GM12878 (cell line): ENCODE data around the gene MRPS27. TPM values are rescaled to one million over a fixed set of nuclear protein-coding genes. Genes with fewer than 3 reads are reported as not detected.
"Not testable (repeated sequence)": the region's sequence is repeated elsewhere in the genome, so short reads cannot be mapped to it uniquely, and the experiment has no call there.

Experiments
- ATAC-seq: fragments of 200-7000 bp; cut with Tn5 transposase; 3 replicates; pipeline ENCODE4 v1.9.1; 2020; ENCODE audit warnings: mild to moderate bottlenecking, moderate library complexity
- BruUV-seq: library from RNA; stranded (reverse); fragments of 400-500 nt; replicated peaks from 2 replicates; lab custom pipeline; 2021; lab: Mats Ljungman, UMichigan
- CTCF ChIA-PET: fragments of 300-600 bp; sonication (Branson Sonifier 250); formaldehyde crosslinking; extraction: SDS; loops from one replicate; lab custom pipeline; 2021; ENCODE audit warnings: inconsistent platforms; lab: Yijun Ruan, JAX
- POLR2A ChIA-PET: fragments of 350-600 bp; formaldehyde crosslinking; extraction: SDS; loops from one replicate; lab custom pipeline; 2021; ENCODE audit warnings: inconsistent platforms; lab: Charles Lee
- RAD21 ChIA-PET: fragments of 300-600 bp; sonication (Branson Sonifier 250); formaldehyde crosslinking; loops from one replicate; lab custom pipeline; 2023; ENCODE audit warnings: antibody characterized with exemption; ENCODE audit not compliant: unreplicated experiment; lab: Charles Lee
- SMC1A ChIA-PET: fragments of 300-600 bp; sonication (Branson Sonifier 250); formaldehyde crosslinking; loops from one replicate; lab custom pipeline; 2023; ENCODE audit not compliant: unreplicated experiment, uncharacterized antibody; lab: Charles Lee
- DNase-seq: peaks from one replicate; pipeline ENCODE4 v3.0.0-alpha.2; 2011; ENCODE audit warnings: low read depth, low spot score
- FAIRE-seq: peaks from 3 replicates; lab custom pipeline; 2011; peaks lifted over from hg19 to GRCh38; lab: Jason Lieb, UNC
- H2AFZ ChIP-seq: 2 replicates; pipeline ENCODE4 v1.6.0; 2011; ENCODE audit warnings: low read depth, low read length, control low read depth; ENCODE audit not compliant: control insufficient read depth
- H3K27ac ChIP-seq: 2 replicates; pipeline ENCODE4 v1.5.1; 2011; ENCODE audit warnings: control low read depth; ENCODE audit not compliant: control insufficient read depth, insufficient read depth
- H3K27me3 ChIP-seq, 2 experiments: replicated peaks in 1 of 2; 2 replicates each; pipeline versions ENCODE4 v1.6.0 to v1.6.1; 2011; ENCODE audit warnings: low read length in 1 of 2; ENCODE audit not compliant: control insufficient read depth in 2 of 2, insufficient read depth in 2 of 2
- H3K36me3 ChIP-seq, 2 experiments: 2 replicates each; pipeline ENCODE4 v1.5.1; 2011; ENCODE audit warnings: low read length in 1 of 2; ENCODE audit not compliant: control insufficient read depth in 2 of 2, insufficient read depth in 2 of 2
- H3K4me1 ChIP-seq: 2 replicates; pipeline ENCODE4 v1.6.1; 2011; ENCODE audit warnings: mild to moderate bottlenecking, low read length, moderate library complexity, mixed read lengths; ENCODE audit not compliant: control insufficient read depth, insufficient read depth
- H3K4me2 ChIP-seq: 2 replicates; pipeline ENCODE4 v1.6.0; 2011; ENCODE audit warnings: control low read depth; ENCODE audit not compliant: control insufficient read depth, insufficient read depth
- H3K4me3 ChIP-seq: fragments of 200-600 bp; sonication (generic); 2 replicates; pipeline ENCODE4 v1.5.1; 2016
- H3K79me2 ChIP-seq: 2 replicates; pipeline ENCODE4 v1.6.0; 2011; ENCODE audit warnings: low read length; ENCODE audit not compliant: control insufficient read depth, insufficient read depth
- H3K9ac ChIP-seq: 2 replicates; pipeline ENCODE4 v1.8.0; 2011; ENCODE audit warnings: low read length, control low read depth, mixed read lengths; ENCODE audit not compliant: control insufficient read depth, insufficient read depth
- H3K9me3 ChIP-seq: replicated peaks from 3 replicates; pipeline ENCODE4 v1.5.1; 2011; ENCODE audit warnings: mild to moderate bottlenecking, low read length; ENCODE audit not compliant: control insufficient read depth, insufficient read depth
- H4K20me1 ChIP-seq: 2 replicates; pipeline ENCODE4 v1.6.0; 2011; ENCODE audit not compliant: control insufficient read depth, insufficient read depth
- WRNIP1 ChIP-seq: IDR thresholded peaks from 2 replicates; pipeline ENCODE4 v1.6.1; 2011; ENCODE audit warnings: low read depth, low read length, improper control_type of control experiment, borderline replicate concordance
- WGBS: methylation state at CpG from one replicate; pipeline ENCODE4 v1.1.6; 2016; ENCODE audit warnings: low lambda C conversion rate; ENCODE audit not compliant: insufficient replicate concordance, insufficient coverage; ENCODE audit errors: missing lambda C conversion rate; 5-methylcytosine and 5-hydroxymethylcytosine counted together
- in situ Hi-C: fragments of 300-500 bp; cut with MboI; formaldehyde crosslinking; loops from 9 replicates; pipeline ENCODE4 v1.14.3; 2018; ENCODE audit warnings: mixed read lengths
- intact Hi-C: fragments of 100-400 bp; cut with micrococcal nuclease; formaldehyde crosslinking; loops from one replicate; pipeline ENCODE4 v1.14.2; 2022; ENCODE audit not compliant: unreplicated experiment
- microRNA-seq: library from miRNA; unstranded; fragments of <30 nt; microRNA quantifications from one replicate; pipeline ENCODE4, GENCODE V29; 2018
- polyA plus RNA-seq, 11 experiments: library from polyadenylated mRNA; depleted of rRNA in 4 of 11; unstranded in 6 of 11; stranded (reverse) in 5 of 11; fragments of >200 nt; fragmentation: Nextera tagmentation in 4 of 11; fragmentation: Illumina TruSeq in 1 of 11; extraction: Ambion mirVana in 4 of 11; extraction: Trizol in 1 of 11; gene quantifications; 1 replicate in 1 of 11; 2 replicates in 10 of 11; pipeline versions ENCODE4 v1.2.1 to v1.2.3, GENCODE V29; 2011 to 2016; ENCODE audit warnings: inconsistent platforms in 2 of 11, missing spikeins in 2 of 11, low read depth in 1 of 11
- small RNA-seq: library from RNA; depleted of rRNA; stranded (forward); fragments of <200 nt; gene quantifications from one replicate; pipeline ENCODE3, GENCODE V24; 2014
- total RNA-seq, 4 experiments: library from RNA; depleted of rRNA in 3 of 4; stranded (reverse); fragments of >200 nt in 3 of 4; fragmentation: Illumina TruSeq in 1 of 4; extraction: Trizol in 1 of 4; gene quantifications; 2 replicates each; pipeline versions ENCODE4 v1.2.1 to v1.2.3, GENCODE V29; 2013 to 2021

The MRPS27 gene
- total and polyA plus RNA-seq, 10 of the 15 experiments (the other 5 are each of a cell fraction or from before 2014, with no cell fraction given): 61.0 to 128 (median 93.0) TPM

- H3K27ac ChIP-seq, H3K27me3 ChIP-seq, H2AFZ ChIP-seq, H3K9me3 ChIP-seq, H3K4me1 ChIP-seq, H3K4me3 ChIP-seq, intact Hi-C loops, H4K20me1 ChIP-seq, DNase-seq, H3K9ac ChIP-seq, H3K36me3 ChIP-seq, POLR2A ChIA-PET, in situ Hi-C loops, RAD21 ChIA-PET, BruUV-seq, H3K4me2 ChIP-seq, H3K79me2 ChIP-seq, FAIRE-seq: not testable (repeated sequence)
- WGBS: 49% methylated on average over 3 of the region's 3 CpGs
- ATAC-seq: 0 out of 3 replicates have a peak, but pooled peaks have one; percentile 15
- CTCF ChIA-PET: interaction anchor here (1.3 to 1.8 kb wide), 2 partner anchors 12 to 137 kb away, joined by 3 to 8 read pairs; no protein-coding TSS in a partner anchor
- SMC1A ChIA-PET: interaction anchor here (1.3 to 1.7 kb wide), 2 partner anchors 10 to 64 kb away, joined by 4 read pairs; no protein-coding TSS in a partner anchor
Measured at GRCh38 chr5:72171181-72171580, 148.9 kb downstream of the MRPS27 start.

DNA sequence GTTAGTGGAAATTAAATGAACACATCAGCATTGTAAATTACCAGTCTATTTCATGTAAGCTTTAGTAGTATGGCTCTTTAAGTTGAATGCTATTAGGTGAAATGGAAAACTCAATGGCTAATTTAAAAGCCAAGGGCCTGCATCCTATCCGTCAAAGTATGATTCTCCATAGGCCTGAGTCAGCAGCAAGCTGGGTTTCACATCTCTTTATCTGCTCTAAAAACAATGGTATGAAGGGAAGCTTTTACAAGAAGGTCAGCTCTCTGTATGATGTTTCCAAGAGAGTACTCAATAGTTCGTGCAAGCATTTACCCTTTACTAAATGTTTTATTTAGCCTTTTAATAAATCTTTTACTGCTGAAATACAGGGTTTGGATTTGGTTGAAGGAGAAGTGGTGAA is 149.9 kb downstream of the MRPS27 start:
- DNase-seq (no peak), ATAC-seq (no peak), FAIRE-seq (no peak)
- Histone ChIP-seq H3K36me3 (no peaks in the 10 kb centered on the region), H3K4me1 (no peaks in the 10 kb centered on the region; the same call in 1 of the 2 replicates), H2AFZ (no peak overlapping the region), H4K20me1 (no peaks in the 10 kb centered on the region), H3K9ac (no peak overlapping the region), H3K4me3 (no peak overlapping the region), H3K27me3 (peaks cover 0 to 1% of the 10 kb centered on the region in 2 experiments; a peak in 2 of 4 replicates), H3K79me2 (no peaks in the 10 kb centered on the region), H3K4me2 (no peak overlapping the region), H3K9me3 (no peaks in the 10 kb centered on the region), H3K27ac (no peak overlapping the region)
- WGBS: 37% methylated on average over 2 of the region's 2 CpGs
- ChIA-PET SMC1A (interaction anchor here (1.7 kb wide), 1 partner anchor 65 kb away, joined by 4 read pairs; no protein-coding TSS in a partner anchor), CTCF (interaction anchor here (1.3 to 1.8 kb wide), 2 partner anchors 11 to 138 kb away, joined by 3 to 8 read pairs; no protein-coding TSS in a partner anchor), RAD21 (no interaction called here), POLR2A (no interaction called here)
- in situ Hi-C loops: no loop called here
- intact Hi-C loops: no loop called here
- BruUV-seq: no TSS peak
- TF ChIP-seq WRNIP1: no peak

Small RNAs within 50 kb of the gene (microRNA-seq; reads per million reads assigned to microRNA genes)
- gene MIR4803: not detected

Small RNAs within 50 kb of the gene (small RNA-seq; reads per million reads assigned to genes)
- gene MIR4803: not detected
- gene RN7SL153P: not detected

Other genes starting within 250 kb of the MRPS27 start
- under 0.01 and 0.06 TPM in 2 replicates for gene MAP1B, start 212.8 kb downstream of the MRPS27 start, total RNA-seq (2014; rRNA removed)
- gene MAP1B, start 212.8 kb downstream of the MRPS27 start, total RNA-seq (2014; rRNA removed; fragmentation: Illumina TruSeq; extraction: Trizol): 0.04 and 0.09 TPM in 2 replicates
- 0.36 and 0.61 TPM in 2 replicates for gene MAP1B, start 212.8 kb downstream of the MRPS27 start, total RNA-seq (2021)
- gene MAP1B, start 212.8 kb downstream of the MRPS27 start, polyA plus RNA-seq (2011; rRNA removed): not detected in 2 replicates
- gene MAP1B, start 212.8 kb downstream of the MRPS27 start, polyA plus RNA-seq (2014; fragmentation: Illumina TruSeq; extraction: Trizol): 0.06 and 0.08 TPM in 2 replicates
- gene MAP1B, start 212.8 kb downstream of the MRPS27 start, polyA plus RNA-seq (2014; fragmentation: Nextera tagmentation; extraction: Ambion mirVana): under 1 TPM; 0.02 to 0.16 TPM
- gene MAP1B, start 212.8 kb downstream of the MRPS27 start, polyA plus RNA-seq (2014; rRNA removed): 0.03 and 0.05 TPM in 2 replicates
- gene MAP1B, start 212.8 kb downstream of the MRPS27 start, polyA plus RNA-seq (2016; fragmentation: Nextera tagmentation; extraction: Ambion mirVana): under 1 TPM; 0.62 to 0.81 TPM
- gene PTCD2, start 133 bp upstream of the MRPS27 start, total RNA-seq (2014; rRNA removed): 10.5 and 13.1 TPM in 2 replicates
- gene PTCD2, start 133 bp upstream of the MRPS27 start, total RNA-seq (2014; rRNA removed; fragmentation: Illumina TruSeq; extraction: Trizol): 8.7 and 9.9 TPM in 2 replicates
- gene PTCD2, start 133 bp upstream of the MRPS27 start, total RNA-seq (2021): 13.6 and 14.7 TPM in 2 replicates
- 14.8 and 17.9 TPM in 2 replicates for gene PTCD2, start 133 bp upstream of the MRPS27 start, polyA plus RNA-seq (2011; rRNA removed)
- 12.0 and 12.4 TPM in 2 replicates for gene PTCD2, start 133 bp upstream of the MRPS27 start, polyA plus RNA-seq (2014; fragmentation: Illumina TruSeq; extraction: Trizol)
- gene PTCD2, start 133 bp upstream of the MRPS27 start, polyA plus RNA-seq (2014; fragmentation: Nextera tagmentation; extraction: Ambion mirVana): 10 to 100 TPM in 1 of 2 experiments, 1 to 10 TPM in 1; 9.1 to 11.0 TPM
- gene PTCD2, start 133 bp upstream of the MRPS27 start, polyA plus RNA-seq (2014; rRNA removed): 10.2 and 12.8 TPM in 2 replicates
- gene PTCD2, start 133 bp upstream of the MRPS27 start, polyA plus RNA-seq (2016; fragmentation: Nextera tagmentation; extraction: Ambion mirVana): 10 to 100 TPM; 11.8 to 15.0 TPM
- gene ZNF366, start 187.2 kb upstream of the MRPS27 start, total RNA-seq (2014; rRNA removed): 0.06 TPM in 1 of 2 replicates, not detected in the other
- gene ZNF366, start 187.2 kb upstream of the MRPS27 start, total RNA-seq (2014; rRNA removed; fragmentation: Illumina TruSeq; extraction: Trizol): 0.05 TPM in 1 of 2 replicates, not detected in the other
- 0.18 TPM in 1 of 2 replicates, not detected in the other for gene ZNF366, start 187.2 kb upstream of the MRPS27 start, total RNA-seq (2021)
- gene ZNF366, start 187.2 kb upstream of the MRPS27 start, polyA plus RNA-seq (2011; rRNA removed): not detected in 2 replicates
- gene ZNF366, start 187.2 kb upstream of the MRPS27 start, polyA plus RNA-seq (2014; fragmentation: Illumina TruSeq; extraction: Trizol): 0.01 and 0.10 TPM in 2 replicates
- gene ZNF366, start 187.2 kb upstream of the MRPS27 start, polyA plus RNA-seq (2014; fragmentation: Nextera tagmentation; extraction: Ambion mirVana): not detected
- 0.03 TPM in 1 of 2 replicates, not detected in the other for gene ZNF366, start 187.2 kb upstream of the MRPS27 start, polyA plus RNA-seq (2014; rRNA removed)
- not detected for gene ZNF366, start 187.2 kb upstream of the MRPS27 start, polyA plus RNA-seq (2016; fragmentation: Nextera tagmentation; extraction: Ambion mirVana)